HEK293T (cell line): Measurements from ENCODE around the gene TAP2.

ENCODE experiments used
- ARNT ChIP-seq: fragments of 450-650 bp; IDR thresholded peaks from 2 replicates; pipeline ENCODE4 v1.6.1; 2017; ENCODE audit warnings: mild to moderate bottlenecking
- CTBP1 ChIP-seq: fragments of 450-650 bp; IDR thresholded peaks from 2 replicates; pipeline ENCODE4 v1.6.1; 2016; ENCODE audit warnings: borderline replicate concordance
- FOXA1 ChIP-seq: fragments of 450-650 bp; IDR thresholded peaks from 2 replicates; pipeline ENCODE4 v1.6.1; 2016; ENCODE audit warnings: mild to moderate bottlenecking
- FOXK2 ChIP-seq: fragments of 450-650 bp; IDR thresholded peaks from 2 replicates; pipeline ENCODE4 v1.6.1; 2016; ENCODE audit warnings: mild to moderate bottlenecking
- FOXM1 ChIP-seq: fragments of 450-650 bp; IDR thresholded peaks from 2 replicates; pipeline ENCODE4 v1.6.1; 2017; ENCODE audit warnings: mild to moderate bottlenecking, borderline replicate concordance
- HDGF ChIP-seq: fragments of 450-650 bp; IDR thresholded peaks from 2 replicates; pipeline ENCODE4 v1.6.1; 2017; ENCODE audit warnings: antibody characterized with exemption, borderline replicate concordance
- L3MBTL2 ChIP-seq: fragments of 450-650 bp; conservative IDR thresholded peaks from 2 replicates; pipeline ENCODE4 v1.6.1; 2016; ENCODE audit warnings: mild to moderate bottlenecking
- LEF1 ChIP-seq: fragments of 450-650 bp; IDR thresholded peaks from 2 replicates; pipeline ENCODE4 v1.6.1; 2017; ENCODE audit warnings: mild to moderate bottlenecking, borderline replicate concordance
- SP1 ChIP-seq: fragments of 450-650 bp; IDR thresholded peaks from 2 replicates; pipeline ENCODE4 v1.6.1; 2017
- TARDBP ChIP-seq: fragments of 450-650 bp; IDR thresholded peaks from 2 replicates; pipeline ENCODE4 v1.6.1; 2016

DNA sequence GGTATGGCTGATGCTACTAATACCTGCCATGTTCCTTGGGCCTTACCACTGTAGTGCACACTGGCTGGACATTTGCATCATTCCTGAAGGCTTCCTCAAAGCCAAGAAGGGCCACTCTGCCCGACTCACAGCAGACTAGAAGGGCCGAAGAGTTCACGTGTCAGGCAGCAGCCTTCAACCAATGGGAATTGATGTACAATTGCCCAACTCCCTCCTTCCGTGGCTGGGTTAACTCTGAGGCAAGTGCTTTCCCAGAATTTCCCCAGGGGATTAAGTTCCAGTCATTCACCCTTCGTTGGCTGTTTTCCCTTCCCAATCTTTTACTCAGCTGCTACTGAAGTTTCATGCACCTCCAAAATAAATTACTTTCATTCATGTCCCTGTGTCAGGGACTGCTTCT, 45.2 kb upstream of the TAP2 start:
- TF ChIP-seq LEF1 = no peak
- no peak for TF ChIP-seq CTBP1
- no peak for TF ChIP-seq FOXA1
- TF ChIP-seq ARNT = no peak
- TF ChIP-seq FOXK2 = no peak
- no peak for TF ChIP-seq FOXM1
- no peak for TF ChIP-seq HDGF
- no peak for TF ChIP-seq SP1
- no peak for TF ChIP-seq L3MBTL2
- no peak for TF ChIP-seq TARDBP
